Coronary artery (tissue), 2 donors: Measurements from ENCODE around the gene RFX3.
"Not testable (repeated sequence)": the region's sequence is repeated elsewhere in the genome, so short reads cannot be mapped to it uniquely, and the experiment has no call there.

Experiments
- DNase-seq: peaks from one replicate; pipeline ENCODE4 v3.0.0-alpha.2; 2017; ENCODE audit warnings: low spot score
- H3K27ac ChIP-seq, 2 donors: fragments of 200-600 bp; sonication (generic); one replicate each; pipeline ENCODE4 v1.5.1; 2016 to 2019
- H3K4me3 ChIP-seq: fragments of 200-600 bp; sonication (generic); 2 replicates; pipeline ENCODE4 v1.5.1; 2016; ENCODE audit warnings: mild to moderate bottlenecking, moderate library complexity
- CTCF ChIP-seq: fragments of 200-600 bp; sonication (generic); IDR thresholded peaks from one replicate; pipeline ENCODE4 v1.5.1; 2019; ENCODE audit warnings: antibody characterized with exemption

The RFX3 gene

DNA sequence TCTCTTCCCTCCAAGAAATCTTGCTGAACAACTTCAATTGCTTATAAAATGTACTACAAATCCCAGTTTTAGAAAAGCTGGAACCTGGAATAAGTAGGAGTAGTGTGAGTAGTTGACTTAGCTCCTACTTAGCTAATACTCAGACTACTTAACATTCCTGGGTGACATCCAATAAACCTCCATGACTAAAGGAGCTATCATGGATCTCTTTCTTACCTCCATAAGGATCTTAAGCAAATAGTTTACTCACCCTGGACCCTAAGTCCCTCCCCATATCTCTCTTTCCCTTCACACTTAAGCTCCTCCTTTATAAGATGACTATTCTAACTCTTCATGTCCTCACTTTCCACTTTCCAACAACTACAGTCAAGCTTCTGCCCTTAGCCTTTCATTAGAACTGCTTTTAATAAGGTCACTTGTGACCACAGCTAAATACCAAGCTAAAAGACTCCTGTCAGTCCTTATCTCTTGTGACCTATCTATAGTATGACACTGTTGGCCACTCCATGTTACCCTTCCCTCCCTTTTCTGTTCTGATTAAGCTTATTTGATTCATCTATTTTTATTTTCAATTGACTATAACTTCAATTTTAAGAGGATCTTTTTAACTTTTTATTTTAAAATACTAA lies 194.9 kb downstream of the RFX3 start:
- H3K4me3 ChIP-seq, result no peak overlapping the region
- no peak overlapping the region for H3K27ac ChIP-seq
- no peak for DNase-seq
- TF ChIP-seq CTCF, result no peak

GRCh38 chr9:3329361-3329760 lies 196.4 kb downstream of the RFX3 start:
- no peak overlapping the region for H3K27ac ChIP-seq
- no peak overlapping the region for H3K4me3 ChIP-seq
- no peak for DNase-seq
- no peak for TF ChIP-seq CTCF

DNA sequence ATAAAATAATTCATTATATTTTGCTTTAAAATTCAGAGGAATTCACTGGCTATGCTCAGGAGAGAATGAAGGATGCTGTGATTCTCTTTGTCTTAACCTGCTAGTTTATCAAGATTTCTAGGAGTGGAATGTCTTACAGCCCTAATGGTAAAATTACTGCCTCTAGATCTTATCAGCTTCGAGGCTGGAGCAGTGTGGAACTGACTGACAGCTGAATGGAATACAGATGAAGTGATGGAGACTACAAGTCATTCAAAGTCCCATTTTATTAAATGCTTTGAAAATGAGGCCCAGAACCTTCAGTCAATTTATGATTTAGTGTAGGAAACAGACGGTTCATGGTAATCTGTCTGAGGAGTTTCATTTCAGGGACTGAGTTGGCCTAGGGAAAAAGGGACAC lies 202.1 kb downstream of the RFX3 start:
- TF ChIP-seq CTCF, result no peak
- no peak overlapping the region for H3K4me3 ChIP-seq
- no peak for DNase-seq
- no peak overlapping the region for H3K27ac ChIP-seq

DNA sequence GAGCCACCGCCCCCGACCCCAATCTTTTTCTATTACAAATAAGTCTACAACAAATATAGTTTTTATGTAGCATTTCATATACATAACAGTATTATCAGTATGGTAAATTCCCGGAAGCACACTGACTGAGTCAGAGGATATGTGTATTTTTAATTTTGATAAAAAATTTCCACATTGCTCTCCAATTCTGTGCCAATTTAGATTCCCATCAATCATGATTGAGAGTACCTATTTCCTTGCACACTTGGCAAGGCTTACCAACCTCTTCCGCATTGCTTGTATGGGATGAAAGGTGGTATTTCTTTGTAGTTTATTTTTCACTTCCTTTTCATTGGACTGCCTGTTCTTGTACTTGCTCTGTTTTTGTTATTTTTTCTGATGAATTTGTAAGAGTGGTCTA lies 204.6 kb downstream of the RFX3 start:
- H3K4me3 ChIP-seq, result no peak overlapping the region
- no peak overlapping the region for H3K27ac ChIP-seq
- DNase-seq, result no peak
- TF ChIP-seq CTCF, result no peak

GRCh38 chr9:3312595-3312994 lies 213.2 kb downstream of the RFX3 start:
- not testable (repeated sequence) for DNase-seq, H3K4me3 ChIP-seq, H3K27ac ChIP-seq

GRCh38 chr9:3308609-3309008 lies 217.2 kb downstream of the RFX3 start:
- no peak overlapping the region for H3K27ac ChIP-seq
- no peak for TF ChIP-seq CTCF

DNA sequence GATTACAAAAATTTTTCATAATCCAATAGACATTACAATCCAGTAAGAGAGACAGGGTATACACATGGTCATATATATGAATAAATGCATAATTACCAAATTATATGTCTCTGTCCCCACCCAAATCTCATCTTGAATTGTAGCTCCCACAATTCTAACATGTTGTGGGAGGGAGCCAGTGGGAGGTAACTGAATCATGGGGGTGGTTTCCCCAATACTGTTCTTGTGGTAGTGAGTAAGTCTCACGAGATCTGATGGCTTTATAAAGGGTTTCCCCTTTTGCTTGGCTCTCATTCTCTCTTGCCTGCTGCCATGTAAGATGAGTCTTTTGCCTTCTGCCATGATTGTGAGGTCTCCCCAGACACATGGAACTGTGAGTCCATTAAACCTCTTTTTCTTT lies 221.4 kb downstream of the RFX3 start:
- H3K27ac ChIP-seq, DNase-seq, H3K4me3 ChIP-seq: not testable (repeated sequence)

More at GRCh38 chr9:3308609-3309008, 217.2 kb downstream of the RFX3 start:
- no peak overlapping the region for H3K4me3 ChIP-seq
- DNase-seq, result no peak

GRCh38 chr9:3299872-3300271 lies 225.9 kb downstream of the RFX3 start:
- Histone ChIP-seq H3K4me3 (no peak overlapping the region), H3K27ac (no peak overlapping the region)
- TF ChIP-seq CTCF, result no peak
- DNase-seq, result no peak
